ENCODE data around the gene KRTAP1-4. TPM values are rescaled to one million over a fixed set of nuclear protein-coding genes. Genes with fewer than 3 reads are reported as not detected.

Gene KRTAP1-4
- total RNA-seq, 2 donors from 2014 or later, result not detected

DNA sequence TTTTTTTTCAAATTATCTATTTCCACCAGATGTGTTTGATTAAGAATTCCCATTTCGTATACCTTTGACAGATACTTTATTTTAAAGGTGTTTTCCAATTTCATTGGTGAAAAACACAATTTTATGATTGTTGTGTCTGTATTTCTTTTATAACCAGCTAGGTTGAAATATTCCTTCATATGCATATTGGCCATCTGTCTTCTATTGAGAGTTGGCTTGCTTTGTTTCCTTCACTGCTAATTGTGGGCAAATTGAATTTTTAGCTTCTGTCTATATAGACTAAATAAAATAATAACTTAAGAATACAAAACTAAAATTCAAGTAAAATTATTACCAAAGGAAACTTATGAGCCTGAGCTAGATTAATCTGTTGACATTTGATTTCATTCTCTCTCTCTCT, 34.9 kb downstream of the KRTAP1-4 start:
- WGBS, result 94% methylated on average over 1 of the region's 1 CpG
- Histone ChIP-seq H3K9me3 (no peaks in the 10 kb centered on the region), H3K27ac (no peak overlapping the region), H3K36me3 (no peaks in the 10 kb centered on the region), H3K4me1 (replicated peaks) (no peaks in the 10 kb centered on the region), H3K4me3 (no peak overlapping the region), H3K27me3 (replicated peaks; ENCODE audit: insufficient read depth) (no peaks in the 10 kb centered on the region)
- no peak for DNase-seq (ENCODE audit: low spot score)
- TF ChIP-seq CTCF (IDR thresholded peaks at IDR 0.05) (no peak), POLR2A (IDR thresholded peaks at IDR 0.05) (no peak), POLR2AphosphoS5 (IDR thresholded peaks at IDR 0.05) (no peak)
- intact Hi-C loops (cut with DNase I), result no loop called here

GRCh38 chr17:40993839-40994238, 36.2 kb downstream of the KRTAP1-4 start, which contains the start of gene KRTAP3-3:
Gene KRTAP3-3, minus strand, starts transcription at chr17:40994164. Its CDS starts 67 bp downstream, at chr17:40994097.
- Histone ChIP-seq H3K4me1 (replicated peaks) (no peaks in the 10 kb centered on the region), H3K27ac (no peak within 1 kb of the TSS), H3K27me3 (replicated peaks; ENCODE audit: insufficient read depth) (no peaks in the 10 kb centered on the region), H3K4me3 (no peak within 1 kb of the TSS), H3K9me3 (no peaks in the 10 kb centered on the region), H3K36me3 (no peaks in the 10 kb centered on the region)
- intact Hi-C loops (cut with DNase I), result no loop called here
- WGBS, result 19% methylated on average over 4 of the region's 4 CpGs
- no peak for TF ChIP-seq POLR2A (IDR thresholded peaks at IDR 0.05)
- TF ChIP-seq POLR2AphosphoS5 (IDR thresholded peaks at IDR 0.05), result no peak
- TF ChIP-seq CTCF (IDR thresholded peaks at IDR 0.05), result no peak
- no peak for DNase-seq (ENCODE audit: low spot score)

- DNase-seq (ENCODE audit: low spot score), result no peak
- no peaks in the 10 kb centered on the region for H3K27me3 ChIP-seq (replicated peaks; ENCODE audit: insufficient read depth)
- WGBS, result 94% methylated on average over 2 of the region's 2 CpGs
Measured at GRCh38 chr17:40993084-40993483, 36.9 kb downstream of the KRTAP1-4 start.

GRCh38 chr17:40992666-40993065, 37.3 kb downstream of the KRTAP1-4 start:
- TF ChIP-seq POLR2AphosphoS5 (IDR thresholded peaks at IDR 0.05) (no peak), CTCF (IDR thresholded peaks at IDR 0.05) (no peak), POLR2A (IDR thresholded peaks at IDR 0.05) (no peak)
- H3K27ac ChIP-seq, result no peak overlapping the region
- H3K36me3 ChIP-seq, result no peaks in the 10 kb centered on the region
- H3K4me3 ChIP-seq, result no peak overlapping the region
- WGBS, result 78% methylated on average over 3 of the region's 3 CpGs
- no peaks in the 10 kb centered on the region for H3K9me3 ChIP-seq
- H3K27me3 ChIP-seq (replicated peaks; ENCODE audit: insufficient read depth), result no peaks in the 10 kb centered on the region
- intact Hi-C loops (cut with DNase I), result no loop called here
- H3K4me1 ChIP-seq (replicated peaks), result no peaks in the 10 kb centered on the region
- no peak for DNase-seq (ENCODE audit: low spot score)

More at GRCh38 chr17:40993084-40993483, 36.9 kb downstream of the KRTAP1-4 start:
- no peak overlapping the region for H3K27ac ChIP-seq
- intact Hi-C loops (cut with DNase I), result no loop called here
- no peaks in the 10 kb centered on the region for H3K36me3 ChIP-seq
- H3K4me1 ChIP-seq (replicated peaks), result no peaks in the 10 kb centered on the region
- TF ChIP-seq CTCF (IDR thresholded peaks at IDR 0.05) (no peak), POLR2AphosphoS5 (IDR thresholded peaks at IDR 0.05) (no peak), POLR2A (IDR thresholded peaks at IDR 0.05) (no peak)
- H3K9me3 ChIP-seq, result no peaks in the 10 kb centered on the region
- no peak overlapping the region for H3K4me3 ChIP-seq

DNA sequence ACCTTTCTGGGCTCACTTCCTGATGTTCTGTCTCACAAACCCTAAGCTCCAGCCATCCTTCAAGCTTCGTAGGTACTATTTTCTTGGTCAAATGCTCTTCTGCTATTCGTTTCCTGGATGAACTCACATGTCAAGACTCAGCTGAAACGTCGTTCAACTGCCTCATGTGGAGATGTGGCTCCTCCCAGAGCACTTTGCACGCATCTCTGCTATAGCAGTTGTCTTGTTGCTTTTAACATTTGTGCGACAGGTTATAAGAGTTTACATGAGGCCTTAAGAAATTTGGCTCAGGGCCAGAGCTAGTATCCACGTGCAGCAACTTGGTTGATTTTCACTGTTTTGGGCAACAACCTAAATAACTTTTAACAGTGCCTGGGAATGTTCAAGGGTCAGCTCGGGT, 43.1 kb downstream of the KRTAP1-4 start:
- Histone ChIP-seq H3K27ac (no peak overlapping the region), H3K4me3 (no peak overlapping the region), H3K9me3 (no peaks in the 10 kb centered on the region), H3K27me3 (replicated peaks; ENCODE audit: insufficient read depth) (no peaks in the 10 kb centered on the region), H3K4me1 (replicated peaks) (no peaks in the 10 kb centered on the region), H3K36me3 (no peaks in the 10 kb centered on the region)
- WGBS, result 58% methylated on average over 8 of the region's 8 CpGs
- no peak for DNase-seq (ENCODE audit: low spot score)
- intact Hi-C loops (cut with DNase I), result no loop called here
- no peak for TF ChIP-seq POLR2A (IDR thresholded peaks at IDR 0.05)
- no peak for TF ChIP-seq POLR2AphosphoS5 (IDR thresholded peaks at IDR 0.05)
- TF ChIP-seq CTCF (IDR thresholded peaks at IDR 0.05), result no peak
